Calu3 (cell line): Measurements from ENCODE around the gene LURAP1L. TPM values are rescaled to one million over a fixed set of nuclear protein-coding genes. Genes with fewer than 3 reads are reported as not detected.

Experiments used
- BruUV-seq: library from RNA; stranded (reverse); fragments of 400-500 nt; replicated peaks from 2 replicates; lab custom pipeline; 2021; lab: Mats Ljungman, UMichigan
- CTCF ChIA-PET: fragments of 300-600 bp; sonication (Branson Sonifier 250); formaldehyde crosslinking; loops from one replicate; lab custom pipeline; 2022; ENCODE audit warnings: antibody characterized with exemption; lab: Charles Lee
- DNase-seq: peaks from one replicate; pipeline ENCODE4 v3.0.0; 2022
- H3K27ac Mint-ChIP-seq: one replicate; pipeline ENCODE4 v1.8.0; 2022; ENCODE audit warnings: mixed read lengths; ENCODE audit not compliant: unreplicated experiment
- H3K27me3 Mint-ChIP-seq: one replicate; pipeline ENCODE4 v1.8.0; 2022; ENCODE audit warnings: mixed read lengths; ENCODE audit not compliant: unreplicated experiment
- H3K36me3 Mint-ChIP-seq: one replicate; pipeline ENCODE4 v1.8.0; 2022; ENCODE audit warnings: mild to moderate bottlenecking, moderate library complexity, mixed read lengths; ENCODE audit not compliant: insufficient read depth, unreplicated experiment
- H3K4me1 Mint-ChIP-seq: one replicate; pipeline ENCODE4 v1.8.0; 2022; ENCODE audit warnings: mild to moderate bottlenecking, low read depth, mixed read lengths; ENCODE audit not compliant: unreplicated experiment
- H3K4me3 Mint-ChIP-seq: one replicate; pipeline ENCODE4 v1.8.0; 2022; ENCODE audit warnings: mild to moderate bottlenecking, low read depth, moderate library complexity, mixed read lengths; ENCODE audit not compliant: unreplicated experiment
- H3K9me3 Mint-ChIP-seq: one replicate; pipeline ENCODE4 v1.8.0; 2022; ENCODE audit warnings: low read depth, mixed read lengths; ENCODE audit not compliant: unreplicated experiment
- intact Hi-C: fragments of 100-400 bp; cut with micrococcal nuclease; formaldehyde crosslinking; loops from one replicate; pipeline ENCODE4 v1.10.0; 2022; ENCODE audit not compliant: unreplicated experiment
- total RNA-seq: library from RNA; stranded (reverse); gene quantifications from 2 replicates; pipeline ENCODE4 v1.2.3, GENCODE V29; 2022
- TF ChIP-seq, protein P1 (sequence below): fragments of 200-600 bp; IDR thresholded peaks from one replicate; pipeline ENCODE4 v1.8.0; 2022; ENCODE audit warnings: antibody characterized with exemption; ENCODE audit not compliant: unreplicated experiment

The LURAP1L gene
- total RNA-seq, 1 experiment from 2014 or later: 48.7 TPM

DNA sequence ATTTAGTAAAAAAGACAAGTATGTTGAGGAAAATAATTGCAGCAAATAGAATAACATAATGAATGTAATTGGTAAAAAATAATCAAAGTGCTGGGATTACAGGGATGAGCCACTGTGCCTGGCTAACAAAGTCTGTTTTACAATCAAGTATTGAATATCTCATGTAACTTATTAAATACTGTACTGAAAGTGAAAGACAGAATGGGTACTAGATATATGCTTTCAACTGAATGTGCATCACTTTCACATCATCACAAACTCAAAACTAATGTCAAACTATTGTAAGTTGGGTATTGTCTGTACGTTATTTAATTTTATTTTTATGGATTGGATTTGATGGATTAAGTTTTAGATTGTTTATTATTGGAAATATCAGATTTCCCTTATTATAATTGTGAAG is 58.9 kb downstream of the LURAP1L start:
- no TSS peak for BruUV-seq
- no peaks in the 10 kb centered on the region for H3K27me3 Mint-ChIP-seq
- CTCF ChIA-PET: no interaction called here

DNA sequence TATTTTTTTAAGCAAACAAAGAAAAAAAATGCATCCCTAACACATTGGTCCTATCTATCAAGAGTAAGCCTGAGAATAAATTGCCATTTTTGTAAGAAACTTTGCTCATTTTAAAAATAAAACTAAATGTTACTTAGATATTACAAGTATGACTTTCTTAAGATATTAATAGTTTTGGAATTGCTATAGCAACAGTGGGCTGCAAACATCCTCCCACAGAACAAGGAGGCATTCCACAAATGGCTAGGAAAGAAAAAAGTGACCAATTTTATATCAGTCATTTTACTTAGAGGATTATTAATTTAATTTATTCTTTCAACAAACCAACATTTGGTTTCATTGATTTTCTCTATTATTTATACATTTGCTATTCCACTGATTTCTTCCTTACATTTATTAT is 63.7 kb downstream of the LURAP1L start:
- intact Hi-C loops: no loop called here
- Mint-ChIP-seq H3K4me3 (no peak overlapping the region), H3K27me3 (no peaks in the 10 kb centered on the region), H3K9me3 (peaks cover 8% of the 10 kb centered on the region), H3K27ac (no peak overlapping the region), H3K36me3 (no peaks in the 10 kb centered on the region), H3K4me1 (no peaks in the 10 kb centered on the region)
- CTCF ChIA-PET: no interaction called here
- TF ChIP-seq, protein P1, sequence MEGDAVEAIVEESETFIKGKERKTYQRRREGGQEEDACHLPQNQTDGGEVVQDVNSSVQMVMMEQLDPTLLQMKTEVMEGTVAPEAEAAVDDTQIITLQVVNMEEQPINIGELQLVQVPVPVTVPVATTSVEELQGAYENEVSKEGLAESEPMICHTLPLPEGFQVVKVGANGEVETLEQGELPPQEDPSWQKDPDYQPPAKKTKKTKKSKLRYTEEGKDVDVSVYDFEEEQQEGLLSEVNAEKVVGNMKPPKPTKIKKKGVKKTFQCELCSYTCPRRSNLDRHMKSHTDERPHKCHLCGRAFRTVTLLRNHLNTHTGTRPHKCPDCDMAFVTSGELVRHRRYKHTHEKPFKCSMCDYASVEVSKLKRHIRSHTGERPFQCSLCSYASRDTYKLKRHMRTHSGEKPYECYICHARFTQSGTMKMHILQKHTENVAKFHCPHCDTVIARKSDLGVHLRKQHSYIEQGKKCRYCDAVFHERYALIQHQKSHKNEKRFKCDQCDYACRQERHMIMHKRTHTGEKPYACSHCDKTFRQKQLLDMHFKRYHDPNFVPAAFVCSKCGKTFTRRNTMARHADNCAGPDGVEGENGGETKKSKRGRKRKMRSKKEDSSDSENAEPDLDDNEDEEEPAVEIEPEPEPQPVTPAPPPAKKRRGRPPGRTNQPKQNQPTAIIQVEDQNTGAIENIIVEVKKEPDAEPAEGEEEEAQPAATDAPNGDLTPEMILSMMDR: no peak
- BruUV-seq: no TSS peak
- DNase-seq: no peak

More for the DNA sequence above, 58.9 kb downstream of the LURAP1L start:
- H3K27ac Mint-ChIP-seq: no peak overlapping the region
- no peaks in the 10 kb centered on the region for H3K4me1 Mint-ChIP-seq
- no peak overlapping the region for H3K4me3 Mint-ChIP-seq
- intact Hi-C loops: no loop called here
- no peaks in the 10 kb centered on the region for H3K36me3 Mint-ChIP-seq
- DNase-seq: no peak
- TF ChIP-seq, protein P1: no peak
- peaks cover 8% of the 10 kb centered on the region for H3K9me3 Mint-ChIP-seq

DNA sequence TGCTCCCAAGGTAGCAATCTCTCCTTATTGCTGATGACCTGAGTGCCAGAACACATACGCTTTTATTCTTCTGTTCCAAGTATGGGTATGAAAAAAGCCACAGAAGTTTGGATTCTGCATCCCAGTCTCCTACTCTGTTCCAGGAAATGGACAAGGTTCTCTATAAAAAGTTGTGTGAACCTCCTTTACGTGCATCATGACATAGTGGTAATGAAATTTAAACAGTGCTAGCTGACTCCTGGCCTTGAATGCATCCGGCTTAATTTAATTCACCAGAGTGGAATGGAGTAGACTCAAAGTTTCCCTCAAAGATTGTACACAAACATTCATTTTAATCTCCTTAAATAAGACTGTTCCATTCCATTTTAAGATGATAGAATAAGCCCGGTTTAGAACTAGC is 68.9 kb downstream of the LURAP1L start:
- no TSS peak for BruUV-seq
- TF ChIP-seq, protein P1: no peak
- Mint-ChIP-seq H3K27ac (no peak overlapping the region), H3K27me3 (no peaks in the 10 kb centered on the region), H3K36me3 (no peaks in the 10 kb centered on the region), H3K9me3 (no peaks in the 10 kb centered on the region), H3K4me1 (no peaks in the 10 kb centered on the region), H3K4me3 (no peak overlapping the region)
- CTCF ChIA-PET: no interaction called here
- DNase-seq: no peak
- intact Hi-C loops: no loop called here

- no peak overlapping the region for H3K4me3 Mint-ChIP-seq
- TF ChIP-seq, protein P1: no peak
- no TSS peak for BruUV-seq
- DNase-seq: no peak
- peaks cover 16% of the 10 kb centered on the region for H3K4me1 Mint-ChIP-seq
- H3K36me3 Mint-ChIP-seq: no peaks in the 10 kb centered on the region
- H3K27ac Mint-ChIP-seq: no peak overlapping the region
- intact Hi-C loops: no loop called here
- CTCF ChIA-PET: no interaction called here
- H3K9me3 Mint-ChIP-seq: no peaks in the 10 kb centered on the region
- H3K27me3 Mint-ChIP-seq: no peaks in the 10 kb centered on the region
Measured at GRCh38 chr9:12846035-12846434, 71.2 kb downstream of the LURAP1L start.
